Measurements from ENCODE around the gene KSR1. TPM values are rescaled to one million over a fixed set of nuclear protein-coding genes. Genes with fewer than 3 reads are reported as not detected.
A peak's percentile ranks its signal among the peaks of the same experiment; 100 is the strongest.

Gene KSR1
- total and polyA plus RNA-seq, 8 donors: 2.7 to 32.1 (median 13.6) TPM

GRCh38 chr17:27559506-27560481 is 103.5 kb downstream of the KSR1 start:
- intact Hi-C loops (cut with DNase I; ENCODE audit: low total_unique reads): no loop called here
- H3K4me1 ChIP-seq: peaks cover 11 to 32% (median 24%) of the 10 kb centered on the region in 4 donors
- H3K4me3 ChIP-seq: peak overlapping the region in 3 of 4 donors; percentile 3 to 11 (median 8)
- no peaks in the 10 kb centered on the region for H3K27me3 ChIP-seq
- peaks cover 0 to 5% (median 0%) of the 10 kb centered on the region in 4 donors for H3K36me3 ChIP-seq
- peak overlapping the region in 4 of 5 donors; percentile 64 to 72 (median 68) for H3K27ac ChIP-seq
- peak; percentile 53 to 93 for DNase-seq
- H3K9me3 ChIP-seq: no peaks in the 10 kb centered on the region
- WGBS, 5 donors: 34 to 50% (median 47%) methylated on average over 22 of the region's 22 CpGs
- TF ChIP-seq, protein P1, sequence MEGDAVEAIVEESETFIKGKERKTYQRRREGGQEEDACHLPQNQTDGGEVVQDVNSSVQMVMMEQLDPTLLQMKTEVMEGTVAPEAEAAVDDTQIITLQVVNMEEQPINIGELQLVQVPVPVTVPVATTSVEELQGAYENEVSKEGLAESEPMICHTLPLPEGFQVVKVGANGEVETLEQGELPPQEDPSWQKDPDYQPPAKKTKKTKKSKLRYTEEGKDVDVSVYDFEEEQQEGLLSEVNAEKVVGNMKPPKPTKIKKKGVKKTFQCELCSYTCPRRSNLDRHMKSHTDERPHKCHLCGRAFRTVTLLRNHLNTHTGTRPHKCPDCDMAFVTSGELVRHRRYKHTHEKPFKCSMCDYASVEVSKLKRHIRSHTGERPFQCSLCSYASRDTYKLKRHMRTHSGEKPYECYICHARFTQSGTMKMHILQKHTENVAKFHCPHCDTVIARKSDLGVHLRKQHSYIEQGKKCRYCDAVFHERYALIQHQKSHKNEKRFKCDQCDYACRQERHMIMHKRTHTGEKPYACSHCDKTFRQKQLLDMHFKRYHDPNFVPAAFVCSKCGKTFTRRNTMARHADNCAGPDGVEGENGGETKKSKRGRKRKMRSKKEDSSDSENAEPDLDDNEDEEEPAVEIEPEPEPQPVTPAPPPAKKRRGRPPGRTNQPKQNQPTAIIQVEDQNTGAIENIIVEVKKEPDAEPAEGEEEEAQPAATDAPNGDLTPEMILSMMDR (IDR thresholded peaks at IDR 0.05): no peak
- peak in 2 of 3 donors; percentile 52 to 59 for TF ChIP-seq POLR2AphosphoS5 (IDR thresholded peaks at IDR 0.05)

- TF ChIP-seq POLR2AphosphoS5 (IDR thresholded peaks at IDR 0.05) (peak in 1 of 3 donors; percentile 11), POLR2A (IDR thresholded peaks at IDR 0.05) (no peak)
- Histone ChIP-seq H3K36me3 (peaks cover 0 to 5% (median 0%) of the 10 kb centered on the region in 4 donors), H3K27me3 (no peaks in the 10 kb centered on the region), H3K27ac (peak overlapping the region in 4 of 5 donors; percentile 64 to 72 (median 68)), H3K4me3 (no peak overlapping the region), H3K9me3 (no peaks in the 10 kb centered on the region), H3K4me1 (peaks cover 11 to 32% (median 23%) of the 10 kb centered on the region in 4 donors)
- intact Hi-C loops (cut with DNase I; ENCODE audit: low total_unique reads): no loop called here
- DNase-seq: peak; percentile 43 to 50
- WGBS, 5 donors: 59 to 66% (median 63%) methylated on average over 4 of the region's 4 CpGs
Observed at GRCh38 chr17:27560668-27561067, 104.4 kb downstream of the KSR1 start.

DNA sequence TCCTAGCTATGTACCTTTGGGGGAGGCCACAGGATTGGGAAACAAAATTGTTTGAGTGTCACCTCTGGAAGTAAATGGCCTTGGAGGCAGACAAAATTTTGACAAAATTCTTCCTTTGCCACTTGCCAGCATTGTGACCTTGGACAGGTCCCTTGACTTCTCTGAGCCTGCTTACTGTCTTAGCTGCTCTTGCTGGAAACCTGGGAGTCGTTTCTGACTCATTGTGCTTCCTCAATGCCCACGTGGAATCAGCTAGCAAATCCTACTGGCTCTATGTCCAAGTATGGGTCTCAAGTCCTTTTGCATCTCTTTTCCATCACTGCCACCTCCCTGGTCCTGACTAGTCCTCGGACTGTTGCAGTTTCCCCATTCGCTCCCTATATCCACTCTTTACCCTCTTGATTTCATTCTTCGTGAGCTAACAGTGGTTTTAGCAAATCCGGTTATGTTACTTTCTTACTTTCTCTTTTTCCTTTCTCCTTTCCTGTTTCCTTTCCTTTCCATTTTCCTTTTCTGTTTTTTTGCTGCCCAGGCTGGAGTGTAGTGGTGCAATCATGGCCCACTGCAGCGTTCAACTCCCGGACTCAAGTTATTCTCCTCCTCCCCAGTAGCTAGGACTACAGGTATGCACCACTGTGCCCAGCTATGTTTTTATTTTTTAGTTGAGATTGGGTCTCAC is 106.7 kb downstream of the KSR1 start:
- Histone ChIP-seq H3K36me3 (peaks cover 0 to 5% (median 0%) of the 10 kb centered on the region in 4 donors), H3K4me1 (peaks cover 11 to 32% (median 29%) of the 10 kb centered on the region in 4 donors), H3K27ac (peak overlapping the region in 3 of 5 donors; percentile 13 to 20 (median 17)), H3K4me3 (no peak overlapping the region), H3K27me3 (no peaks in the 10 kb centered on the region), H3K9me3 (no peaks in the 10 kb centered on the region)
- 83 to 91% (median 90%) methylated on average over 8 of the region's 8 CpGs for WGBS, 5 donors
- intact Hi-C loops (cut with DNase I; ENCODE audit: low total_unique reads): no loop called here
- TF ChIP-seq EP300 (IDR thresholded peaks at IDR 0.05): no peak
- no peak for TF ChIP-seq POLR2A (IDR thresholded peaks at IDR 0.05)
- TF ChIP-seq, protein P1 (IDR thresholded peaks at IDR 0.05): no peak
- no peak for TF ChIP-seq POLR2AphosphoS5 (IDR thresholded peaks at IDR 0.05)
- DNase-seq: no peak

DNA sequence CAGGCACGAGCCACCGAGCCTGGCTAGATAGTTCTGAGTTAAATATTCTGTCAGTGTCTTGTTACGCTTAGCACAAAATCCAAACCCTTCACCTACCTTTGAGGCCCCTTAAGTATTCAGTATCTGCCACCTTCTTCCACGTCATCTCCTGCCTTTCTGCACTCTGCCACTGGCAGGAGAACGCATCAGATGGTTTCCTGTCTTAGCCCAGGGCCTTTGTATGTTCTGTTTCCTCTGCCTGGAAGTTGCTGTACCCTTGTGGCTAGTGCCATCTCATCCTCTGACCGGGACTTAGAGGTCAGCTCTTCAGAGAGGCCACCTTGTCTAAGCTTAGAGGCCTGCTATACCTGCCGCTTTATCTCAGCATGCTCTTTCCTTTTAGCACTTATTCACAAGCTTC is 107.3 kb downstream of the KSR1 start:
- Histone ChIP-seq H3K4me1 (peaks cover 11 to 33% (median 30%) of the 10 kb centered on the region in 4 donors), H3K36me3 (peaks cover 0 to 3% (median 0%) of the 10 kb centered on the region in 4 donors), H3K27me3 (no peaks in the 10 kb centered on the region), H3K9me3 (no peaks in the 10 kb centered on the region), H3K27ac (peak overlapping the region in 3 of 5 donors; percentile 13 to 20 (median 17)), H3K4me3 (no peak overlapping the region)
- peak in 1 of 2 donors; percentile 44 for DNase-seq
- TF ChIP-seq EP300 (IDR thresholded peaks at IDR 0.05) (no peak), POLR2AphosphoS5 (IDR thresholded peaks at IDR 0.05) (peak in 1 of 3 donors; percentile 31), POLR2A (IDR thresholded peaks at IDR 0.05) (no peak)
- TF ChIP-seq, protein P1 (IDR thresholded peaks at IDR 0.05): no peak
- WGBS, 5 donors: 85 to 93% (median 88%) methylated on average over 7 of the region's 7 CpGs
- intact Hi-C loops (cut with DNase I; ENCODE audit: low total_unique reads): no loop called here
